ENCODE measurements around the gene DNM2. TPM values are rescaled to one million over a fixed set of nuclear protein-coding genes. Genes with fewer than 3 reads are reported as not detected.

Gene DNM2
- total and polyA plus RNA-seq, 9 of the 15 experiments (the other 6 are each of a cell fraction or from before 2014, with no cell fraction given), result 2.2 to 161 (median 72.6) TPM

DNA sequence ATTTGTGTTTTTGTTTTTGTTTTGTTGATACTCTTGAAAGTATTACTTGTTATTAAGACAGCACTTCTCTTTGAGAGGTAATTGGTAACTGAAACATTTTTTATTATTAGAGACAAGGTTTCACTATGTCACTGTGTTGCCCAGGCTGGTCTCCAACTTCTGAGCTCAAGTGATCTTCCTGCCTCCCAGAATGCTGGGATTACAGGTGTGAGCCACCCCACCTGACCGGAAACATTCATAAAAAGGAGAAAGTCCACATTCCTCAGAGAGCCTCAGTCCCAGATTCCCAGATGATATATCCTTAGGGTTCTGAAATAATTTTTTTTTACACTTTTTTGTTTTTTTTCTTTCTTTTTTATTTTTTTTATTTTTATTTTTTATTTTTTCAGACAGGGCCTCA, 156.1 kb downstream of the DNM2 start (continued):
- TF ChIP-seq, protein P1, sequence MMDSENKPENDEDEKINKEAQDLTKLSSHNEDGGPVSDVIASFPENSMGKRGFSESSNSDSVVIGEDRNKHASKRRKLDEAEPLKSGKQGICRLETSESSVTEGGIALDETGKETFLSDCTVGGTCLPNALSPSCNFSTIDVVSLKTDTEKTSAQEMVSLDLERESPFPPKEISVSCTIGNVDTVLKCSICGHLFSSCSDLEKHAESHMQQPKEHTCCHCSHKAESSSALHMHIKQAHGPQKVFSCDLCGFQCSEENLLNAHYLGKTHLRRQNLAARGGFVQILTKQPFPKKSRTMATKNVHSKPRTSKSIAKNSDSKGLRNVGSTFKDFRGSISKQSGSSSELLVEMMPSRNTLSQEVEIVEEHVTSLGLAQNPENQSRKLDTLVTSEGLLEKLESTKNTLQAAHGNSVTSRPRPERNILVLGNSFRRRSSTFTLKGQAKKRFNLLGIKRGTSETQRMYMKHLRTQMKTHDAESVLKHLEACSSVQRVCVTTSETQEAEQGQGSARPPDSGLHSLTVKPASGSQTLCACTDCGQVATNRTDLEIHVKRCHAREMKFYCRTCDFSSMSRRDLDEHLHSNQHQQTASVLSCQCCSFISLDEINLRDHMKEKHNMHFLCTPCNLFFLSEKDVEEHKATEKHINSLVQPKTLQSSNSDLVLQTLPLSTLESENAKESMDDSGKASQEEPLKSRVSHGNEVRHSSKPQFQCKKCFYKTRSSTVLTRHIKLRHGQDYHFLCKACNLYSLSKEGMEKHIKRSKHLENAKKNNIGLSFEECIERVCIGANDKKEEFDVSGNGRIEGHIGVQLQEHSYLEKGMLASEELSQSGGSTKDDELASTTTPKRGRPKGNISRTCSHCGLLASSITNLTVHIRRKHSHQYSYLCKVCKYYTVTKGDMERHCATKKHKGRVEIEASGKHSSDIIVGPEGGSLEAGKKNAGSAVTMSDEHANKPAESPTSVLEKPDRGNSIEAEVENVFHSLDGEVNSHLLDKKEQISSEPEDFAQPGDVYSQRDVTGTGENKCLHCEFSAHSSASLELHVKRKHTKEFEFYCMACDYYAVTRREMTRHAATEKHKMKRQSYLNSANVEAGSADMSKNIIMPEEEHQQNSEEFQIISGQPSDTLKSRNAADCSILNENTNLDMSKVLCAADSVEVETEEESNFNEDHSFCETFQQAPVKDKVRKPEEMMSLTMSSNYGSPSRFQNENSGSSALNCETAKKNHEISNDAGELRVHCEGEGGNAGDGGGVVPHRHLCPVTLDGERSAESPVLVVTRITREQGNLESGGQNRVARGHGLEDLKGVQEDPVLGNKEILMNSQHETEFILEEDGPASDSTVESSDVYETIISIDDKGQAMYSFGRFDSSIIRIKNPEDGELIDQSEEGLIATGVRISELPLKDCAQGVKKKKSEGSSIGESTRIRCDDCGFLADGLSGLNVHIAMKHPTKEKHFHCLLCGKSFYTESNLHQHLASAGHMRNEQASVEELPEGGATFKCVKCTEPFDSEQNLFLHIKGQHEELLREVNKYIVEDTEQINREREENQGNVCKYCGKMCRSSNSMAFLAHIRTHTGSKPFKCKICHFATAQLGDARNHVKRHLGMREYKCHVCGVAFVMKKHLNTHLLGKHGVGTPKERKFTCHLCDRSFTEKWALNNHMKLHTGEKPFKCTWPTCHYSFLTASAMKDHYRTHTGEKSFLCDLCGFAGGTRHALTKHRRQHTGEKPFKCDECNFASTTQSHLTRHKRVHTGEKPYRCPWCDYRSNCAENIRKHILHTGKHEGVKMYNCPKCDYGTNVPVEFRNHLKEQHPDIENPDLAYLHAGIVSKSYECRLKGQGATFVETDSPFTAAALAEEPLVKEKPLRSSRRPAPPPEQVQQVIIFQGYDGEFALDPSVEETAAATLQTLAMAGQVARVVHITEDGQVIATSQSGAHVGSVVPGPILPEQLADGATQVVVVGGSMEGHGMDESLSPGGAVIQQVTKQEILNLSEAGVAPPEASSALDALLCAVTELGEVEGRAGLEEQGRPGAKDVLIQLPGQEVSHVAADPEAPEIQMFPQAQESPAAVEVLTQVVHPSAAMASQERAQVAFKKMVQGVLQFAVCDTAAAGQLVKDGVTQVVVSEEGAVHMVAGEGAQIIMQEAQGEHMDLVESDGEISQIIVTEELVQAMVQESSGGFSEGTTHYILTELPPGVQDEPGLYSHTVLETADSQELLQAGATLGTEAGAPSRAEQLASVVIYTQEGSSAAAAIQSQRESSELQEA (IDR thresholded peaks at IDR 0.05; ENCODE audit: low read depth), result no peak
- no peak for TF ChIP-seq ZBTB9 (CRISPR knock-in tag; IDR thresholded peaks at IDR 0.05)
- TF ChIP-seq, protein P2, sequence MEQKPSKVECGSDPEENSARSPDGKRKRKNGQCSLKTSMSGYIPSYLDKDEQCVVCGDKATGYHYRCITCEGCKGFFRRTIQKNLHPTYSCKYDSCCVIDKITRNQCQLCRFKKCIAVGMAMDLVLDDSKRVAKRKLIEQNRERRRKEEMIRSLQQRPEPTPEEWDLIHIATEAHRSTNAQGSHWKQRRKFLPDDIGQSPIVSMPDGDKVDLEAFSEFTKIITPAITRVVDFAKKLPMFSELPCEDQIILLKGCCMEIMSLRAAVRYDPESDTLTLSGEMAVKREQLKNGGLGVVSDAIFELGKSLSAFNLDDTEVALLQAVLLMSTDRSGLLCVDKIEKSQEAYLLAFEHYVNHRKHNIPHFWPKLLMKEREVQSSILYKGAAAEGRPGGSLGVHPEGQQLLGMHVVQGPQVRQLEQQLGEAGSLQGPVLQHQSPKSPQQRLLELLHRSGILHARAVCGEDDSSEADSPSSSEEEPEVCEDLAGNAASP (IDR thresholded peaks at IDR 0.05), result no peak
